H9 (cell line): ENCODE results near the gene GRAMD1B. TPM values are rescaled to one million over a fixed set of nuclear protein-coding genes. Genes with fewer than 3 reads are reported as not detected.
A peak's percentile ranks its signal among the peaks of the same experiment; 100 is the strongest.

Experiments
- DNase-seq: peaks from one replicate; pipeline ENCODE4 v3.0.0-alpha.2; 2017
- H2AFZ ChIP-seq: one replicate; pipeline ENCODE4 v1.6.1; 2013; ENCODE audit warnings: mild to moderate bottlenecking, low read length, control low read depth, moderate library complexity
- H2AK5ac ChIP-seq: 2 replicates; pipeline ENCODE4 v1.6.1; 2013; ENCODE audit warnings: low read length, control low read depth, mixed read lengths; ENCODE audit not compliant: insufficient read length
- H2BK120ac ChIP-seq: one replicate; pipeline ENCODE4 v1.6.1; 2013; ENCODE audit warnings: low read depth, mild to moderate bottlenecking, low read length, control low read depth, inconsistent platforms; ENCODE audit not compliant: poor library complexity, severe bottlenecking
- H2BK12ac ChIP-seq: 2 replicates; pipeline ENCODE4 v1.6.1; 2013; ENCODE audit warnings: low read length, control low read depth, mixed read lengths, low read depth; ENCODE audit not compliant: insufficient read length
- H2BK15ac ChIP-seq: 2 replicates; pipeline ENCODE4 v1.6.1; 2013; ENCODE audit warnings: low read depth, low read length, control low read depth
- H2BK20ac ChIP-seq: one replicate; pipeline ENCODE4 v1.6.1; 2013; ENCODE audit warnings: low read depth, mild to moderate bottlenecking, low read length, control low read depth, inconsistent platforms; ENCODE audit not compliant: poor library complexity, severe bottlenecking
- H2BK5ac ChIP-seq: 2 replicates; pipeline ENCODE4 v1.6.1; 2013; ENCODE audit warnings: low read length, control low read depth, mixed read lengths; ENCODE audit not compliant: insufficient read length
- H3K14ac ChIP-seq: 2 replicates; pipeline ENCODE4 v1.6.1; 2013; ENCODE audit warnings: low read length, control low read depth; ENCODE audit not compliant: insufficient read depth
- H3K18ac ChIP-seq: 2 replicates; pipeline ENCODE4 v1.6.1; 2013; ENCODE audit warnings: low read depth, mild to moderate bottlenecking, mixed read lengths, low read length, control low read depth; ENCODE audit not compliant: insufficient read length
- H3K23ac ChIP-seq: 2 replicates; pipeline ENCODE4 v1.6.1; 2013; ENCODE audit warnings: low read length, control low read depth, mixed read lengths, low read depth; ENCODE audit not compliant: insufficient read length
- H3K23me2 ChIP-seq: 2 replicates; pipeline ENCODE4 v1.6.1; 2013; ENCODE audit warnings: low read depth, mild to moderate bottlenecking, mixed read lengths, low read length, control low read depth; ENCODE audit not compliant: insufficient read length, poor library complexity, severe bottlenecking
- H3K27ac ChIP-seq: 2 replicates; pipeline ENCODE4 v1.5.1; 2013; ENCODE audit warnings: low read length, control low read depth, mixed read lengths, low read depth; ENCODE audit not compliant: insufficient read length
- H3K27me3 ChIP-seq: 2 replicates; pipeline ENCODE4 v1.6.1; 2013; ENCODE audit warnings: low read length, control low read depth, inconsistent platforms; ENCODE audit not compliant: insufficient read depth
- H3K4ac ChIP-seq: 2 replicates; pipeline ENCODE4 v1.6.1; 2013; ENCODE audit warnings: low read depth, mild to moderate bottlenecking, control low read depth, inconsistent platforms, low read length, moderate library complexity
- H3K4me1 ChIP-seq: 2 replicates; pipeline ENCODE4 v1.6.1; 2013; ENCODE audit warnings: low read length, control low read depth, inconsistent platforms; ENCODE audit not compliant: insufficient read depth
- H3K4me2 ChIP-seq: 2 replicates; pipeline ENCODE4 v1.6.1; 2013; ENCODE audit warnings: low read length, control low read depth, mixed read lengths; ENCODE audit not compliant: insufficient read length, insufficient read depth
- H3K56ac ChIP-seq: 2 replicates; pipeline ENCODE4 v1.6.1; 2013; ENCODE audit warnings: low read depth, mild to moderate bottlenecking, mixed read lengths, low read length, control low read depth; ENCODE audit not compliant: insufficient read length
- H3K79me1 ChIP-seq: 2 replicates; pipeline ENCODE4 v1.6.1; 2013; ENCODE audit warnings: low read depth, mild to moderate bottlenecking, moderate library complexity, low read length, control low read depth, inconsistent platforms; ENCODE audit not compliant: insufficient read depth, poor library complexity, severe bottlenecking
- H3K79me2 ChIP-seq: 2 replicates; pipeline ENCODE4 v1.6.1; 2013; ENCODE audit warnings: low read length, control low read depth, inconsistent platforms; ENCODE audit not compliant: insufficient read depth
- H3K9ac ChIP-seq: 2 replicates; pipeline ENCODE4 v1.6.1; 2013; ENCODE audit warnings: low read length, control low read depth, mixed read lengths; ENCODE audit not compliant: insufficient read length; ENCODE audit errors: extremely low read depth
- H3K9me3 ChIP-seq: one replicate; pipeline ENCODE4 v1.6.1; 2013; ENCODE audit warnings: low read depth, low read length, inconsistent platforms; ENCODE audit not compliant: control insufficient read depth
- H3T11ph ChIP-seq: one replicate; pipeline ENCODE4 v1.6.1; 2013; ENCODE audit warnings: mild to moderate bottlenecking, low read length, control low read depth, inconsistent platforms
- H4K20me1 ChIP-seq: one replicate; pipeline ENCODE4 v1.6.1; 2013; ENCODE audit not compliant: control insufficient read depth, insufficient read length, insufficient read depth
- H4K5ac ChIP-seq: 2 replicates; pipeline ENCODE4 v1.6.1; 2013; ENCODE audit warnings: low read depth, mild to moderate bottlenecking, mixed read lengths, low read length, control low read depth; ENCODE audit not compliant: insufficient read length
- H4K8ac ChIP-seq: replicated peaks from 2 replicates; pipeline ENCODE4 v1.6.1; 2013; ENCODE audit warnings: low read length, control low read depth, mixed read lengths, low read depth; ENCODE audit not compliant: insufficient read length
- H4K91ac ChIP-seq: 2 replicates; pipeline ENCODE4 v1.6.1; 2013; ENCODE audit warnings: low read depth, mild to moderate bottlenecking, moderate library complexity, mixed read lengths, low read length, control low read depth; ENCODE audit not compliant: insufficient read length
- H3K27ac Mint-ChIP-seq, 3 experiments: 2 replicates in 2 of 3; 3 replicates in 1 of 3; pipeline ENCODE4 v1.8.0; 2020 to 2021; ENCODE audit warnings: mixed read lengths in 3 of 3, mild to moderate bottlenecking in 1 of 3, moderate library complexity in 1 of 3
- H3K27me3 Mint-ChIP-seq: 2 replicates; pipeline ENCODE4 v1.8.0; 2021; ENCODE audit warnings: low read depth, mild to moderate bottlenecking, moderate library complexity, mixed read lengths
- H3K36me3 Mint-ChIP-seq, 3 experiments: 2 replicates in 2 of 3; 3 replicates in 1 of 3; pipeline ENCODE4 v1.8.0; 2020 to 2021; ENCODE audit warnings: low read depth in 3 of 3, mixed read lengths in 3 of 3; ENCODE audit not compliant: insufficient read depth in 1 of 3
- H3K4me1 Mint-ChIP-seq, 2 experiments: 2 replicates each; pipeline ENCODE4 v1.8.0; 2020; ENCODE audit warnings: mixed read lengths in 2 of 2
- H3K4me3 Mint-ChIP-seq, 2 experiments: 2 replicates in 1 of 2; 3 replicates in 1 of 2; pipeline ENCODE4 v1.8.0; 2020 to 2021; ENCODE audit warnings: mild to moderate bottlenecking in 2 of 2, mixed read lengths in 2 of 2, moderate library complexity in 1 of 2
- H3K9me3 Mint-ChIP-seq, 2 experiments: 2 replicates in 1 of 2; 3 replicates in 1 of 2; pipeline ENCODE4 v1.8.0; 2020; ENCODE audit warnings: mild to moderate bottlenecking in 2 of 2, mixed read lengths in 2 of 2, moderate library complexity in 1 of 2
- CTCF ChIP-seq: fragments of 200-600 bp; sonication (generic); conservative IDR thresholded peaks from 3 replicates; pipeline ENCODE4 v1.8.0; 2021; ENCODE audit warnings: antibody characterized with exemption, mild to moderate bottlenecking
- WGBS: extraction: QIAGEN DNeasy Blood & Tissue Kit; methylation state at CpG from one replicate; pipeline ENCODE4 v1.1.7; 2013; ENCODE audit warnings: missing lambda C conversion rate, low lambda C conversion rate, mixed read lengths; ENCODE audit not compliant: insufficient read length; ENCODE audit errors: extremely low coverage; 5-methylcytosine and 5-hydroxymethylcytosine counted together
- total RNA-seq: library from RNA; stranded (reverse); gene quantifications from 2 replicates; pipeline ENCODE4 v1.2.1, GENCODE V29; 2021

Gene GRAMD1B
- total RNA-seq, 1 experiment from 2014 or later, result 25.9 TPM

DNA sequence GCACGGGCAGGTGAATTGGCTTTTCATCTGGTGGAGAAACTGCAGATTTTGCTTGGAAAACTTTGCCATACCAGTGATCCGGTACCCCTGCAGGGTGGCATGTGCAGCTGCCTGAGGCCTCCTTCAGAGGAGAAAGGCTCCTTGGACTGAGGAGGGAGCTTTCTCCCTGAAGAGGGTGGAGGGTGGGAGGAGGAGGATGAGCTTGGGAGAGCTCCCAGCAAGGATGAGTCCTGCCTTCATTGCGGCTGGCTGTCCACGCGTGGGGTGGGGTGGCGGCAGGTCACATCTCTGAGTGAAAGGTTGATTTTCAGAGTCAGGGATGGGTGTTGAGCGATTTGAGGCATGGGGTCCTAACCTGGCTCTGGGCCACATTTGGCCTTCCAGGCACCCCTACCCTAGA is 96.8 kb downstream of the GRAMD1B start:
- WGBS, result no CpG with 5 or more reads among the region's 7 CpGs

More for the DNA sequence above, 96.8 kb downstream of the GRAMD1B start:
- H3T11ph ChIP-seq, result no peak overlapping the region
- Mint-ChIP-seq H3K36me3 (peaks cover 0 to 2% (median 0%) of the 10 kb centered on the region in 3 experiments; a peak in 4 of 7 replicates), H3K4me3 (no peak overlapping the region; a peak in 1 of 5 replicates), H3K27ac (0 out of 7 replicates have a peak overlapping the region, but pooled peaks of 1 of the 3 experiments have one; percentile 73), H3K27me3 (no peaks in the 10 kb centered on the region; the same call in 1 of the 2 replicates), H3K9me3 (no peaks in the 10 kb centered on the region), H3K4me1 (peaks cover 52 to 57% of the 10 kb centered on the region in 2 experiments)
- H2BK12ac ChIP-seq, result no peak overlapping the region
- H2AK5ac ChIP-seq, result no peak overlapping the region
- H2AFZ ChIP-seq, result no peak overlapping the region
- H2BK5ac ChIP-seq, result no peak overlapping the region
- H3K79me2 ChIP-seq, result no peaks in the 10 kb centered on the region
- H3K27me3 ChIP-seq, result no peaks in the 10 kb centered on the region
- H3K18ac ChIP-seq, result no peak overlapping the region
- no peak overlapping the region for H3K27ac ChIP-seq
- H3K79me1 ChIP-seq, result no peaks in the 10 kb centered on the region
- H4K91ac ChIP-seq, result no peak overlapping the region
- H3K56ac ChIP-seq, result no peak overlapping the region
- H2BK20ac ChIP-seq, result no peak overlapping the region
- no peaks in the 10 kb centered on the region for H3K23me2 ChIP-seq
- no peak overlapping the region for H2BK15ac ChIP-seq
- no peak overlapping the region for H3K4me2 ChIP-seq
- H3K9me3 ChIP-seq, result no peaks in the 10 kb centered on the region
- no peak overlapping the region for H2BK120ac ChIP-seq
- no peak overlapping the region for H4K5ac ChIP-seq
- 0 out of 3 replicates have a peak, but pooled peaks have one; percentile 10 for TF ChIP-seq CTCF
- H4K20me1 ChIP-seq, result no peaks in the 10 kb centered on the region
- H4K8ac ChIP-seq, result no peak overlapping the region
- H3K14ac ChIP-seq, result no peak overlapping the region
- no peak for DNase-seq
- H3K23ac ChIP-seq, result no peak overlapping the region
- peaks cover 9% of the 10 kb centered on the region; the same call in 1 of the 2 replicates for H3K4me1 ChIP-seq
- H3K4ac ChIP-seq, result no peak overlapping the region
- H3K9ac ChIP-seq, result no peak overlapping the region
